ENCODE results near the gene TRIM24. TPM values are rescaled to one million over a fixed set of nuclear protein-coding genes. Genes with fewer than 3 reads are reported as not detected.

Gene TRIM24
- total RNA-seq, 2 experiments from 2014 or later: 17.5 to 26.8 TPM

GRCh38 chr7:138630059-138630610 lies 170.1 kb downstream of the TRIM24 start:
- H3K36me3 ChIP-seq (ENCODE audit: insufficient read depth, low read length): no peaks in the 10 kb centered on the region
- no peaks in the 10 kb centered on the region for H3K79me2 ChIP-seq (ENCODE audit: insufficient read depth, low read depth, low read length)
- no peak for DNase-seq (ENCODE audit: low spot score)
- POLR2A ChIA-PET: no interaction called here
- H2AFZ ChIP-seq (ENCODE audit: low read length): no peak overlapping the region
- H3K4me3 ChIP-seq (ENCODE audit: low read depth, low read length, poor library complexity, severe bottlenecking): no peak overlapping the region
- BruUV-seq (replicated peaks): no TSS peak
- H3K9me2 ChIP-seq (ENCODE audit: insufficient read depth, low read length): no peaks in the 10 kb centered on the region
- no peaks in the 10 kb centered on the region for H4K20me1 ChIP-seq (ENCODE audit: insufficient read depth, low read length)
- no peak for TF ChIP-seq EZH2phosphoT487 (IDR thresholded peaks at IDR 0.05; ENCODE audit: borderline replicate concordance, low read depth, low read length)
- H3K27ac ChIP-seq (ENCODE audit: low read depth, low read length, poor library complexity, severe bottlenecking): no peak overlapping the region
- H3K9me3 ChIP-seq (ENCODE audit: low read length): no peaks in the 10 kb centered on the region
- CTCF ChIA-PET (ENCODE audit: unreplicated experiment): no interaction called here
- intact Hi-C loops (cut with micrococcal nuclease; ENCODE audit: unreplicated experiment): no loop called here
- H3K4me1 ChIP-seq (ENCODE audit: insufficient read depth, low read length, poor library complexity, severe bottlenecking): no peaks in the 10 kb centered on the region
- H3K4me2 ChIP-seq (ENCODE audit: low read length): no peak overlapping the region

GRCh38 chr7:138632384-138632783 lies 172.3 kb downstream of the TRIM24 start:
- no peak for TF ChIP-seq CTCF (conservative IDR thresholded peaks at IDR 0.05; ENCODE audit: low read length)
- TF ChIP-seq EZH2phosphoT487 (IDR thresholded peaks at IDR 0.05; ENCODE audit: borderline replicate concordance, low read depth, low read length): no peak
- intact Hi-C loops (cut with micrococcal nuclease; ENCODE audit: unreplicated experiment): no loop called here
- DNase-seq (ENCODE audit: low spot score): no peak
- H4K20me1 ChIP-seq (ENCODE audit: insufficient read depth, low read length): no peaks in the 10 kb centered on the region
- no peaks in the 10 kb centered on the region for H3K4me1 ChIP-seq (ENCODE audit: insufficient read depth, low read length, poor library complexity, severe bottlenecking)
- no peaks in the 10 kb centered on the region for H3K9me3 ChIP-seq (ENCODE audit: low read length)
- BruUV-seq (replicated peaks): no TSS peak
- H3K27ac ChIP-seq (ENCODE audit: low read depth, low read length, poor library complexity, severe bottlenecking): no peak overlapping the region
- H3K9me2 ChIP-seq (ENCODE audit: insufficient read depth, low read length): no peaks in the 10 kb centered on the region
- H3K4me3 ChIP-seq (ENCODE audit: low read depth, low read length, poor library complexity, severe bottlenecking): no peak overlapping the region
- no peaks in the 10 kb centered on the region for H3K79me2 ChIP-seq (ENCODE audit: insufficient read depth, low read depth, low read length)
- ChIA-PET POLR2A (interaction anchor here (1.0 kb wide), 1 partner anchor 10 kb away, joined by 5 read pairs; no protein-coding TSS in a partner anchor), CTCF (ENCODE audit: unreplicated experiment) (no interaction called here)
- no peak overlapping the region for H3K4me2 ChIP-seq (ENCODE audit: low read length)
- no peaks in the 10 kb centered on the region for H3K36me3 ChIP-seq (ENCODE audit: insufficient read depth, low read length)
- H2AFZ ChIP-seq (ENCODE audit: low read length): no peak overlapping the region

DNA sequence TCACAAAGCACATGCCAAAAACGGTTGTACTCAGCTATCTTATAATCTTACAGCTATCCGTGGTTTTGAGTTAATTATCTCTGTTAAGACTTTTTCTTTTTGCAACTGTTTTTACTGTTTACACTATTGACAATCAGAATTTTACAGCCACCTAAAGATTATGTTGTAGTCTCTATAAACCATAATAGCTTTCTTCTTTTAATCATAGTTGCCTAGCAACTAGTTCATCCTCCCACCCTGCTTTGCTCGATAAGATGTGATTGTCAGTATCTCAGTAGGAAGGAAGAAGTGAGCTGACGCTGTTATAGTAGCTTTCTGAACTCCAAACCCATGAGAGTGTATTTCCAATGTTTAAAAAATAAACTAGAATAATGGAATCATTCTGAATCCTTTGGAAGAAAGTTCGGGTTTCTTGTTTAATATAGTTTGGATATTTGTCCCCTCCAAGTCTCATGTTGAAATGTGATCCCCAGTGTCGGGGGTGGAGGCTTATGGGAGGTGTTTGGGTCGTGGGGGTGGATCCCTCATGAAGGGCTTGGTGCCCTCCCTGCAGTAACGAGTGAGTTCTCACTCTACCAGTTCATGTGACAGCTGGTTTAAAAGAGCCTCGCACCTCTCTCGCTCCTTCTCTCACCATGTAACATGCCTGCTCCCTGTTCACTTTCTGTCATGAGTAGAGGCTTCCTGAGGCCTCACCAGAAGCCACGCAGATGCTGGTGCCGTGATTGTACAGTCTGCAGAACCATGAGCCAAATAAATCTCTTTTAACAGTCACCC lies 173.0 kb downstream of the TRIM24 start:
- no peak for TF ChIP-seq CTCF (conservative IDR thresholded peaks at IDR 0.05; ENCODE audit: low read length)
- TF ChIP-seq EZH2phosphoT487 (IDR thresholded peaks at IDR 0.05; ENCODE audit: borderline replicate concordance, low read depth, low read length): no peak

More for the DNA sequence above, 173.0 kb downstream of the TRIM24 start:
- H3K79me2 ChIP-seq (ENCODE audit: insufficient read depth, low read depth, low read length): no peaks in the 10 kb centered on the region
- no peaks in the 10 kb centered on the region for H3K4me1 ChIP-seq (ENCODE audit: insufficient read depth, low read length, poor library complexity, severe bottlenecking)
- ChIA-PET POLR2A (interaction anchor here (0.6 to 1.1 kb wide), 3 partner anchors 8 to 717 kb away, joined by 3 to 5 read pairs (median 3); no protein-coding TSS in a partner anchor), CTCF (ENCODE audit: unreplicated experiment) (no interaction called here)
- no peak overlapping the region for H2AFZ ChIP-seq (ENCODE audit: low read length)
- DNase-seq (ENCODE audit: low spot score): no peak
- no peaks in the 10 kb centered on the region for H4K20me1 ChIP-seq (ENCODE audit: insufficient read depth, low read length)
- H3K4me2 ChIP-seq (ENCODE audit: low read length): no peak overlapping the region
- H3K36me3 ChIP-seq (ENCODE audit: insufficient read depth, low read length): no peaks in the 10 kb centered on the region
- no peaks in the 10 kb centered on the region for H3K9me3 ChIP-seq (ENCODE audit: low read length)
- no peaks in the 10 kb centered on the region for H3K9me2 ChIP-seq (ENCODE audit: insufficient read depth, low read length)
- intact Hi-C loops (cut with micrococcal nuclease; ENCODE audit: unreplicated experiment): no loop called here
- no peak overlapping the region for H3K27ac ChIP-seq (ENCODE audit: low read depth, low read length, poor library complexity, severe bottlenecking)
- no TSS peak for BruUV-seq (replicated peaks)
- H3K4me3 ChIP-seq (ENCODE audit: low read depth, low read length, poor library complexity, severe bottlenecking): no peak overlapping the region

Small RNA genes lying within 50 kb of the gene (small RNA-seq; reads per million reads assigned to genes)
- not detected for gene RF00561

Other genes starting within 250 kb of the TRIM24 start
- gene SVOPL, start 241.1 kb downstream of the TRIM24 start, total RNA-seq (2014; rRNA removed; shearing (Covaris generic)): not detected in 2 replicates
- gene SVOPL, start 241.1 kb downstream of the TRIM24 start, total RNA-seq (2022): not detected in 2 replicates